Measurements from ENCODE around the gene TRIM66.

The TRIM66 gene

DNA sequence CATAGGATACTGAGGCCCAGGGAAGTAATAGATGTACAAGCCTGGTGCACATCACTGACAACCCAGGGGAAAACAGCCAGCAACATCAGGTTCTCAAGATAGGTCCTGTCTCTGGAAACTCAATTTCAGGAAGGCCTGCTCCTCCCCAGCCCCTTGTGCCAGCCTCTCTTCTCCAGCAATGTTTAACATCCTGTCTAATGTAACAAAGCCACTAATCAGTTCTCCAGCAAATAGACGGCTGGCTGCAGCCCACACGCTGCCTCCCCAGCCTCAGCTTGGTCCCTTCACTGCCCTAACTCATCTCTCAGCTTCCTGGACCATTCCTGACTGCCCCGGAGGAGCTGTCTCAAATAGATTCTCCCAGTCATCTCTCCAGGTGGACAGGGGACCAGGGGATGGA is 37.9 kb upstream of the TRIM66 start:
- Histone ChIP-seq H3K27me3 (ENCODE audit: insufficient read depth, poor library complexity, severe bottlenecking) (no peaks in the 10 kb centered on the region), H3K27ac (replicated peaks) (no peak overlapping the region), H3K4me3 (replicated peaks; ENCODE audit: insufficient read depth, low read length) (no peak overlapping the region)
- TF ChIP-seq POLR2AphosphoS5 (IDR thresholded peaks at IDR 0.05; ENCODE audit: low read depth) (no peak), GABPA (IDR thresholded peaks at IDR 0.05; ENCODE audit: low read depth) (no peak)
- TF ChIP-seq, protein P1, sequence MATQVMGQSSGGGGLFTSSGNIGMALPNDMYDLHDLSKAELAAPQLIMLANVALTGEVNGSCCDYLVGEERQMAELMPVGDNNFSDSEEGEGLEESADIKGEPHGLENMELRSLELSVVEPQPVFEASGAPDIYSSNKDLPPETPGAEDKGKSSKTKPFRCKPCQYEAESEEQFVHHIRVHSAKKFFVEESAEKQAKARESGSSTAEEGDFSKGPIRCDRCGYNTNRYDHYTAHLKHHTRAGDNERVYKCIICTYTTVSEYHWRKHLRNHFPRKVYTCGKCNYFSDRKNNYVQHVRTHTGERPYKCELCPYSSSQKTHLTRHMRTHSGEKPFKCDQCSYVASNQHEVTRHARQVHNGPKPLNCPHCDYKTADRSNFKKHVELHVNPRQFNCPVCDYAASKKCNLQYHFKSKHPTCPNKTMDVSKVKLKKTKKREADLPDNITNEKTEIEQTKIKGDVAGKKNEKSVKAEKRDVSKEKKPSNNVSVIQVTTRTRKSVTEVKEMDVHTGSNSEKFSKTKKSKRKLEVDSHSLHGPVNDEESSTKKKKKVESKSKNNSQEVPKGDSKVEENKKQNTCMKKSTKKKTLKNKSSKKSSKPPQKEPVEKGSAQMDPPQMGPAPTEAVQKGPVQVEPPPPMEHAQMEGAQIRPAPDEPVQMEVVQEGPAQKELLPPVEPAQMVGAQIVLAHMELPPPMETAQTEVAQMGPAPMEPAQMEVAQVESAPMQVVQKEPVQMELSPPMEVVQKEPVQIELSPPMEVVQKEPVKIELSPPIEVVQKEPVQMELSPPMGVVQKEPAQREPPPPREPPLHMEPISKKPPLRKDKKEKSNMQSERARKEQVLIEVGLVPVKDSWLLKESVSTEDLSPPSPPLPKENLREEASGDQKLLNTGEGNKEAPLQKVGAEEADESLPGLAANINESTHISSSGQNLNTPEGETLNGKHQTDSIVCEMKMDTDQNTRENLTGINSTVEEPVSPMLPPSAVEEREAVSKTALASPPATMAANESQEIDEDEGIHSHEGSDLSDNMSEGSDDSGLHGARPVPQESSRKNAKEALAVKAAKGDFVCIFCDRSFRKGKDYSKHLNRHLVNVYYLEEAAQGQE (IDR thresholded peaks at IDR 0.05; ENCODE audit: insufficient replicate concordance, low read depth) = no peak
- no peak for DNase-seq (ENCODE audit: low read depth in 1 of 2, low spot score in 1 of 2)

DNA sequence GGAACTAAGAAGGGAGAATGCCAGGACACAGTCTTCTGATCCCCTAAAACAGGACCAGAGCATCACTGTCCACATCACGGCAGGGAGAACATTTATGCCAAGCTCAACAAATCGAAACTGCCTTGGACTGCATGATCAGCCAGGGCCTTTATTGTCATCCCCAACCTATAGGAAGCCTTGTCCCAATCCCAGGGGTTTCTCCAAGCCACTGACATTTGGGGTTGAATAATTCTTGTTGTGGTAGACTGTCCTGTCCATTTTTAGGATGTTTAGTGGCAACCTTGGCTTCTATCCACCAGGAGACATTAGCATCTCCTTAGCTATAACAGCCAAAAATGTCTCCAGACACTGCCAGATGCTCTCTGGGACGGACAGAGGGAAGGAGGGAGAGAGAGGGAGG is 37.3 kb upstream of the TRIM66 start:
- H3K4me3 ChIP-seq (replicated peaks; ENCODE audit: insufficient read depth, low read length) = no peak overlapping the region
- TF ChIP-seq, protein P2, sequence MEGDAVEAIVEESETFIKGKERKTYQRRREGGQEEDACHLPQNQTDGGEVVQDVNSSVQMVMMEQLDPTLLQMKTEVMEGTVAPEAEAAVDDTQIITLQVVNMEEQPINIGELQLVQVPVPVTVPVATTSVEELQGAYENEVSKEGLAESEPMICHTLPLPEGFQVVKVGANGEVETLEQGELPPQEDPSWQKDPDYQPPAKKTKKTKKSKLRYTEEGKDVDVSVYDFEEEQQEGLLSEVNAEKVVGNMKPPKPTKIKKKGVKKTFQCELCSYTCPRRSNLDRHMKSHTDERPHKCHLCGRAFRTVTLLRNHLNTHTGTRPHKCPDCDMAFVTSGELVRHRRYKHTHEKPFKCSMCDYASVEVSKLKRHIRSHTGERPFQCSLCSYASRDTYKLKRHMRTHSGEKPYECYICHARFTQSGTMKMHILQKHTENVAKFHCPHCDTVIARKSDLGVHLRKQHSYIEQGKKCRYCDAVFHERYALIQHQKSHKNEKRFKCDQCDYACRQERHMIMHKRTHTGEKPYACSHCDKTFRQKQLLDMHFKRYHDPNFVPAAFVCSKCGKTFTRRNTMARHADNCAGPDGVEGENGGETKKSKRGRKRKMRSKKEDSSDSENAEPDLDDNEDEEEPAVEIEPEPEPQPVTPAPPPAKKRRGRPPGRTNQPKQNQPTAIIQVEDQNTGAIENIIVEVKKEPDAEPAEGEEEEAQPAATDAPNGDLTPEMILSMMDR (IDR thresholded peaks at IDR 0.05; ENCODE audit: insufficient read depth, low read length) = no peak
- TF ChIP-seq GABPA (IDR thresholded peaks at IDR 0.05; ENCODE audit: low read depth) = no peak
- TF ChIP-seq, protein P1 (IDR thresholded peaks at IDR 0.05; ENCODE audit: insufficient replicate concordance, low read depth) = no peak
- no peak for TF ChIP-seq SPI1 (IDR thresholded peaks at IDR 0.05; ENCODE audit: borderline replicate concordance, low read depth)
- TF ChIP-seq POLR2AphosphoS5 (IDR thresholded peaks at IDR 0.05; ENCODE audit: low read depth) = no peak
- H3K27ac ChIP-seq (replicated peaks) = no peak overlapping the region
- no peak for DNase-seq (ENCODE audit: low read depth in 1 of 2, low spot score in 1 of 2)
- H3K27me3 ChIP-seq (ENCODE audit: insufficient read depth, poor library complexity, severe bottlenecking) = no peaks in the 10 kb centered on the region

DNA sequence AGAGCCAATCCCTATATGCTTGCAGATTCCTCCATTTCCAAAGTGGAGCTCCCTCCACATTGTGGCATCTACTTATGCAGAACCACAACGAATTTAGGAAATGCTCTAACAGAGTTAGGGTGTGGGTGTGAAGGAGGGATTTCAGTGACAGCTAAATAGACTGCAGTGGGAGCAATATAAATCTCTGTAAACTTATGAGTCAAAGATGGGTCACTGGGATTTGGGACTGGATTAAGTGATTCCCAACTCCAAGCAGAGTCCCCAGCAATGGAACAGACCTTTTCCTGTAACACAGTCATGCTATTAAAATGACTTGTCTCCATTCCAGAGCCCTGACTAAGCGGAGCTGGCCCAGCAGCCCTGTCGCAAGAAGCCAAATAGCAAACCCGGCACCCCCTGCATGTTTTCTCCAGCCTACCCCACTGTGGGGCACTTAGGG is 36.8 kb upstream of the TRIM66 start:
- DNase-seq (ENCODE audit: low read depth in 1 of 2, low spot score in 1 of 2) = no peak
- H3K27ac ChIP-seq (replicated peaks) = no peak overlapping the region
- TF ChIP-seq, protein P2 (IDR thresholded peaks at IDR 0.05; ENCODE audit: insufficient read depth, low read length) = no peak
- TF ChIP-seq SPI1 (IDR thresholded peaks at IDR 0.05; ENCODE audit: borderline replicate concordance, low read depth) (no peak), POLR2AphosphoS5 (IDR thresholded peaks at IDR 0.05; ENCODE audit: low read depth) (no peak), GABPA (IDR thresholded peaks at IDR 0.05; ENCODE audit: low read depth) (no peak)
- TF ChIP-seq, protein P1 (IDR thresholded peaks at IDR 0.05; ENCODE audit: insufficient replicate concordance, low read depth) = no peak
- no peak overlapping the region for H3K4me3 ChIP-seq (replicated peaks; ENCODE audit: insufficient read depth, low read length)
- no peaks in the 10 kb centered on the region for H3K27me3 ChIP-seq (ENCODE audit: insufficient read depth, poor library complexity, severe bottlenecking)

All from HL-60 (cell line).